Right atrium auricular region (tissue), 2 donors: ENCODE measurements around the gene PRKAG2. TPM values are rescaled to one million over a fixed set of nuclear protein-coding genes. Genes with fewer than 3 reads are reported as not detected.

Experiments
- DNase-seq: peaks from one replicate; pipeline ENCODE4 v3.0.0-alpha.2; 2019; ENCODE audit warnings: low spot score
- H3K27ac ChIP-seq, 2 donors: fragments of 200-600 bp; sonication (generic); 1 replicate in 1 of 2; 2 replicates in 1 of 2; pipeline ENCODE4 v1.5.1; 2016 to 2019
- H3K27me3 ChIP-seq, 2 donors: fragments of 200-600 bp; sonication (generic); one replicate each; pipeline versions ENCODE4 v1.5.1 to v1.6.0; 2017 to 2019
- H3K36me3 ChIP-seq: fragments of 200-600 bp; sonication (generic); one replicate; pipeline ENCODE4 v1.5.1; 2016
- H3K4me1 ChIP-seq, 2 donors: fragments of 200-600 bp; sonication (generic); one replicate each; pipeline versions ENCODE4 v1.5.1 to v1.6.0; 2017 to 2019
- H3K4me3 ChIP-seq, 2 donors: fragments of 200-600 bp; sonication (generic); 1 replicate in 1 of 2; 2 replicates in 1 of 2; pipeline ENCODE4 v1.5.1; 2017 to 2019; ENCODE audit warnings: mild to moderate bottlenecking in 1 of 2, moderate library complexity in 1 of 2
- H3K9me3 ChIP-seq, 2 donors: fragments of 200-600 bp; sonication (generic); one replicate each; pipeline ENCODE4 v1.5.1; 2019
- total RNA-seq, 2 donors: library from RNA; depleted of rRNA; stranded (reverse); fragments of >200 nt; gene quantifications; one replicate each; pipeline ENCODE4 v1.1.0, GENCODE V29; 2016
- TF ChIP-seq, protein P1 (sequence below), 2 donors: fragments of 200-600 bp; sonication (generic); IDR thresholded peaks; one replicate each; pipeline ENCODE4 v1.5.1; 2019; ENCODE audit warnings: antibody characterized with exemption in 2 of 2

The PRKAG2 gene
- total RNA-seq, 2 donors from 2014 or later = 133 to 177 TPM

- no peaks in the 10 kb centered on the region for H3K27me3 ChIP-seq
- TF ChIP-seq, protein P1, sequence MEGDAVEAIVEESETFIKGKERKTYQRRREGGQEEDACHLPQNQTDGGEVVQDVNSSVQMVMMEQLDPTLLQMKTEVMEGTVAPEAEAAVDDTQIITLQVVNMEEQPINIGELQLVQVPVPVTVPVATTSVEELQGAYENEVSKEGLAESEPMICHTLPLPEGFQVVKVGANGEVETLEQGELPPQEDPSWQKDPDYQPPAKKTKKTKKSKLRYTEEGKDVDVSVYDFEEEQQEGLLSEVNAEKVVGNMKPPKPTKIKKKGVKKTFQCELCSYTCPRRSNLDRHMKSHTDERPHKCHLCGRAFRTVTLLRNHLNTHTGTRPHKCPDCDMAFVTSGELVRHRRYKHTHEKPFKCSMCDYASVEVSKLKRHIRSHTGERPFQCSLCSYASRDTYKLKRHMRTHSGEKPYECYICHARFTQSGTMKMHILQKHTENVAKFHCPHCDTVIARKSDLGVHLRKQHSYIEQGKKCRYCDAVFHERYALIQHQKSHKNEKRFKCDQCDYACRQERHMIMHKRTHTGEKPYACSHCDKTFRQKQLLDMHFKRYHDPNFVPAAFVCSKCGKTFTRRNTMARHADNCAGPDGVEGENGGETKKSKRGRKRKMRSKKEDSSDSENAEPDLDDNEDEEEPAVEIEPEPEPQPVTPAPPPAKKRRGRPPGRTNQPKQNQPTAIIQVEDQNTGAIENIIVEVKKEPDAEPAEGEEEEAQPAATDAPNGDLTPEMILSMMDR (IDR thresholded peaks at IDR 0.05) = no peak
- peak overlapping the region; percentile 87 to 91 for H3K27ac ChIP-seq
- peak overlapping the region; percentile 51 to 56 for H3K4me3 ChIP-seq
- no peaks in the 10 kb centered on the region for H3K36me3 ChIP-seq
- no peaks in the 10 kb centered on the region for H3K9me3 ChIP-seq
- H3K4me1 ChIP-seq = peaks cover 0 to 22% of the 10 kb centered on the region in 2 donors
- DNase-seq = no peak
These were observed 141.0 kb downstream of the PRKAG2 start for GRCh38 chr7:151735851-151736402.

- Histone ChIP-seq H3K27me3 (no peaks in the 10 kb centered on the region), H3K4me1 (peaks cover 0 to 28% of the 10 kb centered on the region in 2 donors), H3K36me3 (no peaks in the 10 kb centered on the region), H3K9me3 (no peaks in the 10 kb centered on the region), H3K4me3 (peak overlapping the region; percentile 51 to 56), H3K27ac (peak overlapping the region; percentile 87 to 91)
- TF ChIP-seq, protein P1 (IDR thresholded peaks at IDR 0.05) = no peak
- DNase-seq = no peak
These were observed 141.6 kb downstream of the PRKAG2 start for GRCh38 chr7:151735186-151735850.

- Histone ChIP-seq H3K36me3 (no peaks in the 10 kb centered on the region), H3K4me1 (peaks cover 0 to 50% of the 10 kb centered on the region in 2 donors), H3K4me3 (peak overlapping the region; percentile 51 to 56), H3K27ac (peak overlapping the region; percentile 87 to 91), H3K27me3 (no peaks in the 10 kb centered on the region), H3K9me3 (no peaks in the 10 kb centered on the region)
- no peak for DNase-seq
- TF ChIP-seq, protein P1 (IDR thresholded peaks at IDR 0.05) = no peak
These were observed 143.9 kb downstream of the PRKAG2 start for GRCh38 chr7:151732834-151733592.

- Histone ChIP-seq H3K27ac (peak overlapping the region; percentile 87 to 91), H3K9me3 (no peaks in the 10 kb centered on the region), H3K4me1 (peaks cover 0 to 54% of the 10 kb centered on the region in 2 donors), H3K4me3 (peak overlapping the region in 1 of 2 donors; percentile 51), H3K36me3 (no peaks in the 10 kb centered on the region), H3K27me3 (no peaks in the 10 kb centered on the region)
- no peak for DNase-seq
- TF ChIP-seq, protein P1 (IDR thresholded peaks at IDR 0.05) = no peak
These were observed 144.6 kb downstream of the PRKAG2 start for GRCh38 chr7:151732292-151732691.

GRCh38 chr7:151731022-151731441 is 145.9 kb downstream of the PRKAG2 start:
- no peak for DNase-seq
- no peaks in the 10 kb centered on the region for H3K36me3 ChIP-seq
- TF ChIP-seq, protein P1 (IDR thresholded peaks at IDR 0.05) = no peak
- H3K27me3 ChIP-seq = no peaks in the 10 kb centered on the region
- no peak overlapping the region for H3K4me3 ChIP-seq
- no peaks in the 10 kb centered on the region for H3K9me3 ChIP-seq
- peak overlapping the region; percentile 87 to 91 for H3K27ac ChIP-seq
- H3K4me1 ChIP-seq = peaks cover 0 to 52% of the 10 kb centered on the region in 2 donors
